ENCODE measurements around the gene EGLN2.

DNA sequence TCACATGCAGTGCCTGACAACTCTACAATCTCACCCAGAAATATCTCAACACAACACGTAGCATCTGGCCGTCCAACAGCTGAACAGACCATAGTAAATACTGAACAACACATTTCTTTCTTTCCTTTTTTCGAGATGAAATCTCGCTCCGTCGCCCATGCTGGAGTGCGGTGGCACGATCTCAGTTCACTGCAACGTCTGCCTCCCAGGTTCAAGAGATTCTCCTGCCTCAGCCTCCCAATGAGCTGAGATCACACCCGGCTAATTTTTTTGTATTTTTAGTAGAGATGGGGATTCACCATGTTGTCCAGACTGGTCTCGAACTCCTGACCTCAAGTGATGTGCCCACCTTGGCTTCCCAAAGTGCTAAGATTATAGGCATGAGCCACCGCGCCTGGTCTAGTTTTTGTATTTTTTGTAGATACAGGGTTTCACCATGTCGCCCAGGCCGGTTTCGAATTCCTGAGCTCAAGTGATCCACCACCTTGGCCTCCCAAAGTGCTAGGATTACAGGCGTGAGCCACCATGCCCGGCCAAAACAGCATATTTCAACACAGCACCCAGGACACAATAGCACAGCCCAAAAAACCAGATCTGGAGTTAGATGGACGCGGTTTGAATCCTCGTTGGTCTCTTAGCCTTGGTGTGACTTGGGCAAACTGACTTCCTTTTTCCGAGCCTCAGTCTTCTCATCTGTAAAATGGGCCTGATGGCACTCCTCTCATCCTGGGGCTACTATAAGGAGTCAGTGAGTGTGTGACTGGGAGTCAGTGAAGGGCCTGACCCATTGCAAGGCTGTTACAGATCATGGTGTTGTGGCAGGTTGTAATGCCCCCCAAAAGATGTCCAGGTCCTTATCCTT is 28.6 kb downstream of the EGLN2 start:
- TF ChIP-seq, protein P1, sequence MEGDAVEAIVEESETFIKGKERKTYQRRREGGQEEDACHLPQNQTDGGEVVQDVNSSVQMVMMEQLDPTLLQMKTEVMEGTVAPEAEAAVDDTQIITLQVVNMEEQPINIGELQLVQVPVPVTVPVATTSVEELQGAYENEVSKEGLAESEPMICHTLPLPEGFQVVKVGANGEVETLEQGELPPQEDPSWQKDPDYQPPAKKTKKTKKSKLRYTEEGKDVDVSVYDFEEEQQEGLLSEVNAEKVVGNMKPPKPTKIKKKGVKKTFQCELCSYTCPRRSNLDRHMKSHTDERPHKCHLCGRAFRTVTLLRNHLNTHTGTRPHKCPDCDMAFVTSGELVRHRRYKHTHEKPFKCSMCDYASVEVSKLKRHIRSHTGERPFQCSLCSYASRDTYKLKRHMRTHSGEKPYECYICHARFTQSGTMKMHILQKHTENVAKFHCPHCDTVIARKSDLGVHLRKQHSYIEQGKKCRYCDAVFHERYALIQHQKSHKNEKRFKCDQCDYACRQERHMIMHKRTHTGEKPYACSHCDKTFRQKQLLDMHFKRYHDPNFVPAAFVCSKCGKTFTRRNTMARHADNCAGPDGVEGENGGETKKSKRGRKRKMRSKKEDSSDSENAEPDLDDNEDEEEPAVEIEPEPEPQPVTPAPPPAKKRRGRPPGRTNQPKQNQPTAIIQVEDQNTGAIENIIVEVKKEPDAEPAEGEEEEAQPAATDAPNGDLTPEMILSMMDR (IDR thresholded peaks at IDR 0.05), result no peak
- TF ChIP-seq EZH2phosphoT487 (IDR thresholded peaks at IDR 0.05) (no peak), EZH2 (IDR thresholded peaks at IDR 0.05) (no peak)

All from neural progenitor cell (in vitro differentiated cells).